NT2/D1 (cell line): Measurements from ENCODE around the gene PAFAH2.

ENCODE experiments used
- SUZ12 ChIP-seq: IDR thresholded peaks from 2 replicates; pipeline ENCODE4 v1.6.1; 2011; ENCODE audit not compliant: insufficient read length, insufficient read depth; ENCODE audit errors: extremely low read depth
- YY1 ChIP-seq: IDR thresholded peaks from 2 replicates; pipeline ENCODE4 v1.6.1; 2011; ENCODE audit not compliant: insufficient read length, insufficient read depth
- ZNF274 ChIP-seq: IDR thresholded peaks from 2 replicates; pipeline ENCODE4 v1.6.1; 2011; ENCODE audit warnings: mild to moderate bottlenecking, low read depth, low read length

GRCh38 chr1:26025517-26025916, 27.7 kb upstream of the PAFAH2 start:
- TF ChIP-seq ZNF274: no peak
- no peak for TF ChIP-seq YY1
- no peak for TF ChIP-seq SUZ12
